ENCODE measurements around the gene FRMPD2.
"Not testable (repeated sequence)": the region's sequence is repeated elsewhere in the genome, so short reads cannot be mapped to it uniquely, and the experiment has no call there.

FRMPD2 gene

GRCh38 chr10:48187713-48188485 lies 86.6 kb downstream of the FRMPD2 start:
- TF ChIP-seq CTCF (IDR thresholded peaks at IDR 0.05; ENCODE audit: extremely low read depth, insufficient read depth, missing control alignments) = no peak
- no peak for DNase-seq (ENCODE audit: low spot score)
- in situ Hi-C loops (cut with MboI; ENCODE audit: low pct_unique_long_range_greater_than_20kb, low sequenced_read_pairs, unreplicated experiment) = no loop called here

- DNase-seq (ENCODE audit: low spot score) = no peak
- TF ChIP-seq CTCF (IDR thresholded peaks at IDR 0.05; ENCODE audit: extremely low read depth, insufficient read depth, missing control alignments) = no peak
- in situ Hi-C loops (cut with MboI; ENCODE audit: low pct_unique_long_range_greater_than_20kb, low sequenced_read_pairs, unreplicated experiment) = no loop called here
Observed at GRCh38 chr10:48187126-48187525, 87.4 kb downstream of the FRMPD2 start.

GRCh38 chr10:48186264-48186804 lies 88.2 kb downstream of the FRMPD2 start:
- in situ Hi-C loops (cut with MboI; ENCODE audit: low pct_unique_long_range_greater_than_20kb, low sequenced_read_pairs, unreplicated experiment); DNase-seq (ENCODE audit: low spot score): not testable (repeated sequence)

- no peak for TF ChIP-seq CTCF (IDR thresholded peaks at IDR 0.05; ENCODE audit: extremely low read depth, insufficient read depth, missing control alignments)
- no peak for DNase-seq (ENCODE audit: low spot score)
- in situ Hi-C loops (cut with MboI; ENCODE audit: low pct_unique_long_range_greater_than_20kb, low sequenced_read_pairs, unreplicated experiment) = no loop called here
Observed at GRCh38 chr10:48184224-48184623, 90.3 kb downstream of the FRMPD2 start.

GRCh38 chr10:48172715-48173114 lies 101.8 kb downstream of the FRMPD2 start:
- DNase-seq (ENCODE audit: low spot score); in situ Hi-C loops (cut with MboI; ENCODE audit: low pct_unique_long_range_greater_than_20kb, low sequenced_read_pairs, unreplicated experiment): not testable (repeated sequence)

- in situ Hi-C loops (cut with MboI; ENCODE audit: low pct_unique_long_range_greater_than_20kb, low sequenced_read_pairs, unreplicated experiment); DNase-seq (ENCODE audit: low spot score): not testable (repeated sequence)
Observed at GRCh38 chr10:48160670-48161069, 113.8 kb downstream of the FRMPD2 start.

GRCh38 chr10:48160163-48160562 lies 114.3 kb downstream of the FRMPD2 start:
- DNase-seq (ENCODE audit: low spot score); in situ Hi-C loops (cut with MboI; ENCODE audit: low pct_unique_long_range_greater_than_20kb, low sequenced_read_pairs, unreplicated experiment): not testable (repeated sequence)

- DNase-seq (ENCODE audit: low spot score) = not testable (repeated sequence)
Observed at GRCh38 chr10:48154211-48155140, 120.0 kb downstream of the FRMPD2 start.

GRCh38 chr10:48147643-48148042 lies 126.9 kb downstream of the FRMPD2 start:
- in situ Hi-C loops (cut with MboI; ENCODE audit: low pct_unique_long_range_greater_than_20kb, low sequenced_read_pairs, unreplicated experiment); DNase-seq (ENCODE audit: low spot score): not testable (repeated sequence)

More at GRCh38 chr10:48154211-48155140, 120.0 kb downstream of the FRMPD2 start:
- in situ Hi-C loops (cut with MboI; ENCODE audit: low pct_unique_long_range_greater_than_20kb, low sequenced_read_pairs, unreplicated experiment) = not testable (repeated sequence)

GRCh38 chr10:48143721-48144642 lies 130.5 kb downstream of the FRMPD2 start:
- in situ Hi-C loops (cut with MboI; ENCODE audit: low pct_unique_long_range_greater_than_20kb, low sequenced_read_pairs, unreplicated experiment); DNase-seq (ENCODE audit: low spot score): not testable (repeated sequence)

GRCh38 chr10:48140949-48141348 lies 133.5 kb downstream of the FRMPD2 start:
- DNase-seq (ENCODE audit: low spot score); in situ Hi-C loops (cut with MboI; ENCODE audit: low pct_unique_long_range_greater_than_20kb, low sequenced_read_pairs, unreplicated experiment): not testable (repeated sequence)

GRCh38 chr10:48139953-48140850 lies 134.3 kb downstream of the FRMPD2 start:
- in situ Hi-C loops (cut with MboI; ENCODE audit: low pct_unique_long_range_greater_than_20kb, low sequenced_read_pairs, unreplicated experiment) = not testable (repeated sequence)

More at GRCh38 chr10:48139953-48140850, 134.3 kb downstream of the FRMPD2 start:
- DNase-seq (ENCODE audit: low spot score) = not testable (repeated sequence)

Measured in GM13977 (cell line).